ENCODE data around the gene RMP24.
"Not testable (repeated sequence)": the region's sequence is repeated elsewhere in the genome, so short reads cannot be mapped to it uniquely, and the experiment has no call there.

Gene RMP24

GRCh38 chr18:36015629-36016028 lies 43.1 kb downstream of the RMP24 start:
- Histone ChIP-seq H3K27ac (no peak overlapping the region), H3K9me3 (no peaks in the 10 kb centered on the region), H3K4me3 (no peak overlapping the region), H3K27me3 (no peaks in the 10 kb centered on the region), H3K36me3 (no peaks in the 10 kb centered on the region), H3K4me1 (no peaks in the 10 kb centered on the region)
- ATAC-seq = no peak
- intact Hi-C loops (cut with DNase I) = loop anchor here (5.0 kb wide), 1 partner anchor 267 kb away; no protein-coding TSS in a partner anchor
- no peak for DNase-seq
- TF ChIP-seq CTCF (IDR thresholded peaks at IDR 0.05) = no peak

GRCh38 chr18:36017232-36017631 lies 44.8 kb downstream of the RMP24 start:
- H3K4me3 ChIP-seq = no peak overlapping the region
- H3K27ac ChIP-seq = no peak overlapping the region
- no peaks in the 10 kb centered on the region for H3K4me1 ChIP-seq
- H3K36me3 ChIP-seq = no peaks in the 10 kb centered on the region
- intact Hi-C loops (cut with DNase I) = loop anchor here (5.0 kb wide), 1 partner anchor 265 kb away; no protein-coding TSS in a partner anchor
- no peak for TF ChIP-seq CTCF (IDR thresholded peaks at IDR 0.05)
- no peaks in the 10 kb centered on the region for H3K9me3 ChIP-seq
- DNase-seq (no peak), ATAC-seq (peak; percentile 31)
- no peaks in the 10 kb centered on the region for H3K27me3 ChIP-seq

GRCh38 chr18:36020174-36020711 lies 47.8 kb downstream of the RMP24 start:
- Histone ChIP-seq H3K4me3 (no peak overlapping the region), H3K27ac (no peak overlapping the region), H3K9me3 (no peaks in the 10 kb centered on the region), H3K36me3 (peaks cover 5% of the 10 kb centered on the region), H3K27me3 (no peaks in the 10 kb centered on the region), H3K4me1 (no peaks in the 10 kb centered on the region)
- ATAC-seq (no peak), DNase-seq (no peak)
- intact Hi-C loops (cut with DNase I) = no loop called here
- no peak for TF ChIP-seq CTCF (IDR thresholded peaks at IDR 0.05)

- Histone ChIP-seq H3K27me3 (no peaks in the 10 kb centered on the region), H3K4me3 (no peak overlapping the region), H3K4me1 (no peaks in the 10 kb centered on the region), H3K27ac (no peak overlapping the region), H3K9me3 (no peaks in the 10 kb centered on the region), H3K36me3 (peaks cover 21% of the 10 kb centered on the region)
- intact Hi-C loops (cut with DNase I) = no loop called here
- no peak for DNase-seq
- TF ChIP-seq CTCF (IDR thresholded peaks at IDR 0.05) = no peak
- ATAC-seq = no peak
Measured at GRCh38 chr18:36023336-36023735, 50.9 kb downstream of the RMP24 start.

- H3K9me3 ChIP-seq; H3K4me1 ChIP-seq; ATAC-seq; intact Hi-C loops (cut with DNase I); H3K4me3 ChIP-seq; DNase-seq; H3K27ac ChIP-seq; H3K27me3 ChIP-seq: not testable (repeated sequence)
- H3K36me3 ChIP-seq = peaks cover 21% of the 10 kb centered on the region
Measured at GRCh38 chr18:36024241-36024640, 51.8 kb downstream of the RMP24 start.

- ATAC-seq = no peak
Measured at GRCh38 chr18:36025025-36025424, 52.5 kb downstream of the RMP24 start.

More at GRCh38 chr18:36025025-36025424, 52.5 kb downstream of the RMP24 start:
- no peaks in the 10 kb centered on the region for H3K27me3 ChIP-seq
- TF ChIP-seq CTCF (IDR thresholded peaks at IDR 0.05) = no peak
- peaks cover 5% of the 10 kb centered on the region for H3K4me1 ChIP-seq
- DNase-seq = no peak
- intact Hi-C loops (cut with DNase I) = no loop called here
- peaks cover 21% of the 10 kb centered on the region for H3K36me3 ChIP-seq
- no peak overlapping the region for H3K27ac ChIP-seq
- H3K4me3 ChIP-seq = no peak overlapping the region
- H3K9me3 ChIP-seq = no peaks in the 10 kb centered on the region

Data from upper lobe of right lung (tissue), 1 donor.